IPS-NIHi11 (cell line): Measurements from ENCODE around the gene SEMA3A.
"Not testable (repeated sequence)": the region's sequence is repeated elsewhere in the genome, so short reads cannot be mapped to it uniquely, and the experiment has no call there.

Experiments used
- DNase-seq: peaks from one replicate; pipeline ENCODE4 v3.0.0; 2012; ENCODE audit warnings: mixed read lengths, low spot score

SEMA3A gene

GRCh38 chr7:84062489-84062901 lies 132.1 kb downstream of the SEMA3A start:
- DNase-seq, result not testable (repeated sequence)

- peak; percentile 14 for DNase-seq
These were observed 133.8 kb downstream of the SEMA3A start for GRCh38 chr7:84060760-84061261.

GRCh38 chr7:84060000-84060399 lies 134.6 kb downstream of the SEMA3A start:
- DNase-seq, result no peak

- DNase-seq, result no peak
These were observed 136.1 kb downstream of the SEMA3A start for GRCh38 chr7:84058311-84059076.

GRCh38 chr7:84057576-84057975 lies 137.0 kb downstream of the SEMA3A start:
- DNase-seq, result no peak

GRCh38 chr7:84055904-84056605 lies 138.5 kb downstream of the SEMA3A start:
- DNase-seq, result no peak

GRCh38 chr7:84055199-84055598 lies 139.4 kb downstream of the SEMA3A start:
- DNase-seq, result not testable (repeated sequence)

GRCh38 chr7:84049071-84049836 lies 145.3 kb downstream of the SEMA3A start:
- no peak for DNase-seq

- no peak for DNase-seq
These were observed 147.5 kb downstream of the SEMA3A start for GRCh38 chr7:84047085-84047484.

GRCh38 chr7:84044834-84045233 lies 149.8 kb downstream of the SEMA3A start:
- no peak for DNase-seq

GRCh38 chr7:84043661-84044191 lies 150.9 kb downstream of the SEMA3A start:
- no peak for DNase-seq

GRCh38 chr7:84042110-84042539 lies 152.5 kb downstream of the SEMA3A start:
- no peak for DNase-seq

GRCh38 chr7:84041649-84042048 lies 152.9 kb downstream of the SEMA3A start:
- no peak for DNase-seq

- no peak for DNase-seq
These were observed 154.2 kb downstream of the SEMA3A start for GRCh38 chr7:84040355-84040754.

GRCh38 chr7:84039432-84039831 lies 155.2 kb downstream of the SEMA3A start:
- DNase-seq, result no peak

GRCh38 chr7:84027678-84028077 lies 166.9 kb downstream of the SEMA3A start:
- no peak for DNase-seq

GRCh38 chr7:84025332-84025927 lies 169.2 kb downstream of the SEMA3A start:
- peak; percentile 32 for DNase-seq

GRCh38 chr7:84022684-84023308 lies 171.8 kb downstream of the SEMA3A start:
- DNase-seq, result peak; percentile 6

- DNase-seq, result no peak
These were observed 172.6 kb downstream of the SEMA3A start for GRCh38 chr7:84022009-84022408.

- no peak for DNase-seq
These were observed 173.2 kb downstream of the SEMA3A start for GRCh38 chr7:84021292-84021908.

GRCh38 chr7:84017651-84018050 lies 176.9 kb downstream of the SEMA3A start:
- DNase-seq, result no peak
